ENCODE measurements around the gene LRPPRC. TPM values are rescaled to one million over a fixed set of nuclear protein-coding genes. Genes with fewer than 3 reads are reported as not detected.
A peak's percentile ranks its signal among the peaks of the same experiment; 100 is the strongest.
"Not testable (repeated sequence)": the region's sequence is repeated elsewhere in the genome, so short reads cannot be mapped to it uniquely, and the experiment has no call there.

The LRPPRC gene
- total and polyA plus RNA-seq, 2 experiments from 2014 or later = 163 to 200 TPM

- not testable (repeated sequence) for ATAC-seq; H4K20me1 ChIP-seq (replicated peaks; ENCODE audit: insufficient read depth); H3K79me2 ChIP-seq (replicated peaks; ENCODE audit: insufficient read depth); H3K4me3 ChIP-seq; H3K27me3 Mint-ChIP-seq (ENCODE audit: insufficient read depth, low read depth, poor library complexity); H3K36me3 ChIP-seq (ENCODE audit: insufficient read depth); H3K4me3 Mint-ChIP-seq; H3F3A ChIP-seq (replicated peaks; ENCODE audit: low read depth); H3K4me2 ChIP-seq; H3K27me3 ChIP-seq (ENCODE audit: insufficient read depth); H3K9me3 Mint-ChIP-seq; DNase-seq (ENCODE audit: low spot score); H3K27ac Mint-ChIP-seq; H3K36me3 Mint-ChIP-seq (ENCODE audit: low read depth); H3K9me2 ChIP-seq (ENCODE audit: insufficient read depth)
- Histone ChIP-seq H3K4me1 (ENCODE audit: insufficient read depth) (peaks cover 13% of the 10 kb centered on the region), H3K27ac (ENCODE audit: low read depth) (peak overlapping the region; percentile 28; the same call in 1 of the 2 replicates), H2AFZ (peak overlapping the region; percentile 64; the same call in 1 of the 2 replicates)
- H3K4me1 Mint-ChIP-seq = peaks cover 17% of the 10 kb centered on the region
Measured at GRCh38 chr2:44013205-44013604, 17.4 kb upstream of the LRPPRC start.

DNA sequence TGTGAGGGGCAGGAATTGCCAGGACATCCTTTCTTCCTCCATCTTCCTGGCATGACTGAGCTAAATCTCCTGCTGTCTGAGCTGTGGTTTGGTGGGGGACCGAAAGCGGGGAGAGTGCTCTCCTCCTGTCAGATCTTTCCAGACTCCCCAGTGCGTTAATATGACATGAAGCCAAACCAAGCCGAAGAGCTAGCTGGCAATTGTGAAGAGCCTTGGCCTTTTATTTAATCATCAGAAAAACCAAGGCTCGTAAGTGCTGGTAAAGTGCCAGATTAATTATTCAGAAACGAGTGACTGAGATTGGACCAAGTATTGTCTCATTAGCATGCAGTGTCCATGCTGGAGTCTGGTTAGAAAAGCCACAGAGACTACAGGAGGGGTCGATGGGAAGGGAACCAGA lies 14.5 kb upstream of the LRPPRC start:
- Mint-ChIP-seq H3K9me3 (no peaks in the 10 kb centered on the region), H3K4me1 (peaks cover 17% of the 10 kb centered on the region), H3K27me3 (ENCODE audit: insufficient read depth, low read depth, poor library complexity) (no peaks in the 10 kb centered on the region), H3K27ac (no peak overlapping the region), H3K4me3 (no peak overlapping the region), H3K36me3 (ENCODE audit: low read depth) (no peaks in the 10 kb centered on the region)
- Histone ChIP-seq H3K9me2 (ENCODE audit: insufficient read depth) (no peaks in the 10 kb centered on the region), H2AFZ (peak overlapping the region; percentile 47; the same call in 1 of the 2 replicates), H3K4me1 (ENCODE audit: insufficient read depth) (peaks cover 13% of the 10 kb centered on the region), H3K27me3 (ENCODE audit: insufficient read depth) (no peaks in the 10 kb centered on the region), H3K4me3 (no peak overlapping the region), H3K36me3 (ENCODE audit: insufficient read depth) (no peaks in the 10 kb centered on the region), H3F3A (replicated peaks; ENCODE audit: low read depth) (0 out of 2 replicates have a peak, but pooled peaks cover 2% of the 10 kb centered on the region), H3K79me2 (replicated peaks; ENCODE audit: insufficient read depth) (no peaks in the 10 kb centered on the region), H3K4me2 (no peak overlapping the region), H4K20me1 (replicated peaks; ENCODE audit: insufficient read depth) (no peaks in the 10 kb centered on the region), H3K27ac (ENCODE audit: low read depth) (no peak overlapping the region)
- no peak for ATAC-seq
- no peak for TF ChIP-seq STAT1 (IDR thresholded peaks at IDR 0.05; ENCODE audit: unreplicated experiment)
- TF ChIP-seq REST (IDR thresholded peaks at IDR 0.05; ENCODE audit: unreplicated experiment) = no peak
- no peak for DNase-seq (ENCODE audit: low spot score)

DNA sequence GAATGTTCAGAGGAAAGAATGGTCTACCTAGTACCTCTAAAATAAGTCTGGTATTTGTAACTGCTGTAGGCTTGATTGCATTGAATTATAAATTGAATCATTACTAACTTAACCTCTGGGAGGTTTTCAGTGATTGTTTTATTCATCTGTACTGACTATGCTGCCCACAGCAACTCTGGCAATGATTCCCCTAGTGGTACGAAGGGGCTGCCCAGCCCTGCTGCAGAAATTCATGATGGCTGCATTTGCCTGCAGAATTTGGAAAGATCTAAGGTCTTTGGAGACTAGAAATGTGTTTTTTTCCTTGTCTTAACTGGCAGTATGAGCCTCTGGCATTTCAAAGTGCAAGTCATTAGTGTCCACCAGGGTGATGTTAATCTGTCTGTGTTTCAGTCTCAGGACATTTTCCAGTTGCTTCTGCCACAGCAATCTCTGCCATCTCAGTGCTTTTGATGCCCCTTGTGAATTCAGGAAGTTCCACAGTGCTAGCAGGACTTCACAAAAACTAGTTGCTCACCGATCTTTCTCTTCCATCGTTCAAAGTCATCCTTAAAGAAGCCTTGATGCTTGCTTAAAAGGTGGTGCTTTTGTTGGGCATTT lies 13.4 kb upstream of the LRPPRC start:
- no peaks in the 10 kb centered on the region for H4K20me1 ChIP-seq (replicated peaks; ENCODE audit: insufficient read depth)
- no peaks in the 10 kb centered on the region for H3K27me3 ChIP-seq (ENCODE audit: insufficient read depth)
- TF ChIP-seq ZNF331 (CRISPR knock-in tag; IDR thresholded peaks at IDR 0.05; ENCODE audit: low read depth) = no peak
- peak in 1 of 2 experiments; percentile 36; a peak in 2 of 4 replicates for TF ChIP-seq CTCF (conservative IDR thresholded peaks at IDR 0.05; ENCODE audit: low read depth in 2 of 2)
- peak overlapping the region; percentile 43; the same call in 1 of the 2 replicates for H2AFZ ChIP-seq
- DNase-seq (ENCODE audit: low spot score) = no peak
- Mint-ChIP-seq H3K36me3 (ENCODE audit: low read depth) (no peaks in the 10 kb centered on the region), H3K4me3 (no peak overlapping the region), H3K27me3 (ENCODE audit: insufficient read depth, low read depth, poor library complexity) (no peaks in the 10 kb centered on the region), H3K27ac (no peak overlapping the region), H3K9me3 (no peaks in the 10 kb centered on the region), H3K4me1 (peaks cover 15% of the 10 kb centered on the region)
- H3K27ac ChIP-seq (ENCODE audit: low read depth) = no peak overlapping the region
- no peak overlapping the region for H3K4me3 ChIP-seq
- no peaks in the 10 kb centered on the region for H3K36me3 ChIP-seq (ENCODE audit: insufficient read depth)
- peaks cover 5% of the 10 kb centered on the region; the same call in 1 of the 2 replicates for H3K9me2 ChIP-seq (ENCODE audit: insufficient read depth)
- no peaks in the 10 kb centered on the region for H3K79me2 ChIP-seq (replicated peaks; ENCODE audit: insufficient read depth)
- H3K4me1 ChIP-seq (ENCODE audit: insufficient read depth) = peaks cover 12% of the 10 kb centered on the region
- ATAC-seq = peak; percentile 52
- H3F3A ChIP-seq (replicated peaks; ENCODE audit: low read depth) = 0 out of 2 replicates have a peak, but pooled peaks cover 2% of the 10 kb centered on the region
- no peak overlapping the region for H3K4me2 ChIP-seq
